Activated T-cell treated with anti-CD3 and anti-CD28 coated beads, Interleukin-2, amount 50 U/mL, for 4 hours (primary cell): ENCODE data around the gene PLCB4. TPM values are rescaled to one million over a fixed set of nuclear protein-coding genes. Genes with fewer than 3 reads are reported as not detected.

Source experiments
- ATAC-seq, 2 donors: fragments of 200-7000 bp; cut with Tn5 transposase; one replicate each; pipeline ENCODE4 v1.10.0; 2021
- DNase-seq: peaks from one replicate; pipeline ENCODE4 v3.0.0-alpha.2; 2020
- H3K27me3 Mint-ChIP-seq: one replicate; pipeline ENCODE4 v1.8.0; 2021; ENCODE audit warnings: low read depth, mixed read lengths
- H3K36me3 Mint-ChIP-seq: one replicate; pipeline ENCODE4 v1.8.0; 2022; ENCODE audit warnings: mixed read lengths; ENCODE audit not compliant: insufficient read depth
- H3K4me1 Mint-ChIP-seq: one replicate; pipeline ENCODE4 v1.8.0; 2021; ENCODE audit warnings: low read depth, mixed read lengths
- H3K4me3 Mint-ChIP-seq: one replicate; pipeline ENCODE4 v1.8.0; 2021; ENCODE audit warnings: mild to moderate bottlenecking, moderate library complexity, mixed read lengths
- H3K9me3 Mint-ChIP-seq: one replicate; pipeline ENCODE4 v1.8.0; 2021; ENCODE audit warnings: mixed read lengths
- total RNA-seq, 3 donors: library from RNA; stranded (reverse); gene quantifications; one replicate each; pipeline ENCODE4 v1.2.1, GENCODE V29; 2021

PLCB4 gene
- total RNA-seq, 3 donors from 2014 or later, result 0.05 TPM; not detected in 1

DNA sequence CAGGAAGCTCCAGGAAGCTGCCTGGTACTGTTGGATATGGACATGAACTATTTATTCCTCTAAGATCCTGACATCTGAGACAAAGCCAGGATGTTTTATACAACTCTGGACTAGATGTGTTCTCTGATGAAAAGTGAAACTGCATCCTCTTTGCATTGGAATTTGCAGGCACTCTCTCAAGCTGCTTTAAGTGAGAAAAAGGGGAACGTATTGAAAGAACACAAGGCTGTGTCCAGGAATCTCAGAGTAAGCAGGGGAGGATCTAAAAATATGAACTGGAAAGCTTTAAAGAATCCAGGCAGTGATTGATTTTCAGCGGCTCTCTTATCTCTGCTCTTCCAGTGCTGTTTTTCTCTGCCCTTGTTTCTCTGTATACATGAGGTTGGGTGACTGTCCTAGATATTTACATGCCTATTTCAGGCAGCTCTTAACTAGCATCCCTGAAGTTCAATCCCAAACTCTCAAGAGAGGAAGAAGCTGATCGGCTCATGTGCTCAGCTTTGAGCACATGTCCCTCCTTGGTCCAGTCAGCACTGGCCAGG, 193.8 kb downstream of the PLCB4 start:
- Mint-ChIP-seq H3K4me1 (no peaks in the 10 kb centered on the region), H3K4me3 (no peak overlapping the region), H3K27me3 (no peaks in the 10 kb centered on the region), H3K36me3 (no peaks in the 10 kb centered on the region), H3K9me3 (no peaks in the 10 kb centered on the region)
- DNase-seq (no peak), ATAC-seq (no peak)

- ATAC-seq (no peak), DNase-seq (no peak)
- H3K4me1 Mint-ChIP-seq, result no peaks in the 10 kb centered on the region
- H3K4me3 Mint-ChIP-seq, result no peak overlapping the region
- no peaks in the 10 kb centered on the region for H3K27me3 Mint-ChIP-seq
- H3K9me3 Mint-ChIP-seq, result no peaks in the 10 kb centered on the region
- no peaks in the 10 kb centered on the region for H3K36me3 Mint-ChIP-seq
These were observed 200.5 kb downstream of the PLCB4 start for GRCh38 chr20:9269280-9269971.

- Mint-ChIP-seq H3K36me3 (no peaks in the 10 kb centered on the region), H3K27me3 (no peaks in the 10 kb centered on the region), H3K4me1 (no peaks in the 10 kb centered on the region), H3K4me3 (no peak overlapping the region), H3K9me3 (peaks cover 3% of the 10 kb centered on the region)
- no peak for ATAC-seq
- DNase-seq, result no peak
These were observed 201.9 kb downstream of the PLCB4 start for GRCh38 chr20:9270831-9271230.

- Mint-ChIP-seq H3K9me3 (peaks cover 9% of the 10 kb centered on the region), H3K4me1 (no peaks in the 10 kb centered on the region), H3K36me3 (no peaks in the 10 kb centered on the region), H3K4me3 (no peak overlapping the region), H3K27me3 (no peaks in the 10 kb centered on the region)
- DNase-seq (no peak), ATAC-seq (no peak)
These were observed 208.1 kb downstream of the PLCB4 start for GRCh38 chr20:9276966-9277468.

DNA sequence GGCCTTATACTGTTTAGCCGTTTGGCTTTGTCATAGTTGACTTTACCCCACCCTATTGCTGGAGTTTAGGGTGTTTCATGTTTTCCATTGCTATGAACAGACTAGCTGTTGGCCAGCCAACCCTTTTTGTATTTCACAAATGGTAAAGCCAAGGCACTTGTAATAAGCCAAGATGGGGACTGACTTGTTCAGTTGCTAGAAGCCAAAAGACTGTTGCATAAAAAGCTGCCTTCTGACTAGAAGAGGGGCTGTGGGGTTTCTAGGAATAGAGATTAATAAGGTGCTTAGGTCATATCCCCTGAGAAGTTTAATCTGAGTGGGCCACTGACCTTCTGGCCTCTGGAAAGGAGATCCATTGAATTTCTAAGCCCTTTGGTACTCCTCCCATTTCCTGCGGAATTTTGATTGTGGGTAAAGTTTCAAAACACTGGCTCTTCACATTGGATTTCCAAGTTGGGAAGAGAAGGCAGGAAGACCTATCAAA, 211.1 kb downstream of the PLCB4 start:
- peaks cover 19% of the 10 kb centered on the region for H3K9me3 Mint-ChIP-seq
- no peaks in the 10 kb centered on the region for H3K27me3 Mint-ChIP-seq
- no peaks in the 10 kb centered on the region for H3K4me1 Mint-ChIP-seq
- DNase-seq (no peak), ATAC-seq (no peak)
- H3K36me3 Mint-ChIP-seq, result no peaks in the 10 kb centered on the region
- H3K4me3 Mint-ChIP-seq, result no peak overlapping the region

- ATAC-seq (no peak), DNase-seq (no peak)
- H3K27me3 Mint-ChIP-seq, result no peaks in the 10 kb centered on the region
- no peaks in the 10 kb centered on the region for H3K4me1 Mint-ChIP-seq
- H3K4me3 Mint-ChIP-seq, result no peak overlapping the region
- H3K9me3 Mint-ChIP-seq, result peaks cover 18% of the 10 kb centered on the region
- H3K36me3 Mint-ChIP-seq, result no peaks in the 10 kb centered on the region
These were observed 211.8 kb downstream of the PLCB4 start for GRCh38 chr20:9280666-9281065.

GRCh38 chr20:9281803-9282202, 212.9 kb downstream of the PLCB4 start:
- Mint-ChIP-seq H3K9me3 (peaks cover 15% of the 10 kb centered on the region), H3K27me3 (no peaks in the 10 kb centered on the region), H3K36me3 (no peaks in the 10 kb centered on the region), H3K4me3 (no peak overlapping the region), H3K4me1 (no peaks in the 10 kb centered on the region)
- ATAC-seq (no peak), DNase-seq (no peak)

DNA sequence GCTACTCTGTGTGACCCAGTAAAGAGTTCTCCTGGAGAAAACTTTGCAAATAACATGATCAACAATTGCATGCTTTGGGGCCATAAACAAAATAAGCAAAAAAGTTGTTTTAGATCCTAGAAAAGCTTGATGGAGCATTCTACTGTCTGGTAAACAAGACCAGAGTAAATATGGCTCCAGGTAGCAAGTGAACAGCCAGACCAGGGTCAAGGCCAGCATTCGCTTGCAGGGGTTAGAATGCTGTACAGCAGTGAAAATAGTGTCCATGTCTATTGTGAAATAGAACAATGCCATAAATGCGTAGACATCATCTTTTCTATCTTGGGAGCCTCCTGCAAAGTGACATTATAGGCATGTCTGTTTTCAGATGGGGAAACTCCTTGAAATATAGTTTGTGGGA, 216.7 kb downstream of the PLCB4 start:
- ATAC-seq, result no peak
- no peaks in the 10 kb centered on the region for H3K4me1 Mint-ChIP-seq
- peaks cover 14% of the 10 kb centered on the region for H3K9me3 Mint-ChIP-seq
- DNase-seq, result no peak
- no peaks in the 10 kb centered on the region for H3K27me3 Mint-ChIP-seq
- no peaks in the 10 kb centered on the region for H3K36me3 Mint-ChIP-seq
- no peak overlapping the region for H3K4me3 Mint-ChIP-seq

DNA sequence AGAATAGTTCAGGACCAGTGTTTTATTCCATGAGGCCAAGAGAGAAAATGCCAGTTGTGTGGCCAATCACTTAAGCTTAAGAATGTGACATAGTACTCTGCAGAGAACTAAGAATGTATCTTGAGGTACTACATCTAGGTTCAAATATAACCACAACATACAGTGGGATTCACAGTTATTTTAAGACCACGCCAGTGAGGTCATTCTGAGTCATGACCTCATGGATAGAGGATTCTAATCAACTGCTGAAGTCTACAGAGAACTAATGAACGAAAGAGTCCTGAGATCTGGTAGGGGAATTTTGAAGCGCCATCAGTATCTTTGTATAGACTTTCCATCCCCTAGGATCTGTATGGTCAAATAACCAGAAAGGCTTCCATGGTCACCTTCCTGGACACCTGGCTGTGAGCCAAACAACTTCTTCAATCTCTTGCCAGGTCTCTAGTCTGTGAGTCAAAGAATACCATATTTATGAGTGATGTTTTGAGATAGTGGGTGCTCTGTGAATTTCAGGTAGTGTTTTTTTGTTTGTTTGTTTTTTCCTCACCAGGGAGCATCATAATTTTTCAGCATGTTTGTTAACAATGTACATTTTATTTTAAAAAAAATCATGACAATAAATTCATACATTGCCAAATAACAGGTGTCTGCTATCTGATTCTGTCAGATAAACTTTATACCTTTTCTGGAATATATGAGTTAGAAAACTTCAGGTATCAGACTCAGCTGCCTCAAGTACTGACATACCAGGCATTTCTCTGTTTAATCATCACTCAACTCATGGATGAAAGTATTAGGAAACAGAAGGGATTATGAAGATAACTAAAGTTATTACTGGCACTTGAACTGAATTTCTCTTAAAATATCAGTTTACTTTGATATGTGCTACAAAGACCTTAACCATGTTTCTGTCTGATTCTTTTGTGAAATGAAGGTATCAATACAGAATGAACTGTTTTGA, 217.9 kb downstream of the PLCB4 start:
- Mint-ChIP-seq H3K9me3 (peaks cover 14% of the 10 kb centered on the region), H3K36me3 (no peaks in the 10 kb centered on the region), H3K4me3 (no peak overlapping the region), H3K4me1 (no peaks in the 10 kb centered on the region), H3K27me3 (no peaks in the 10 kb centered on the region)
- ATAC-seq (no peak), DNase-seq (no peak)

GRCh38 chr20:9287826-9288225, 218.9 kb downstream of the PLCB4 start:
- H3K9me3 Mint-ChIP-seq, result peaks cover 8% of the 10 kb centered on the region
- DNase-seq, result no peak
- H3K27me3 Mint-ChIP-seq, result no peaks in the 10 kb centered on the region
- H3K36me3 Mint-ChIP-seq, result no peaks in the 10 kb centered on the region
- ATAC-seq, result no peak
- H3K4me3 Mint-ChIP-seq, result no peak overlapping the region
- no peaks in the 10 kb centered on the region for H3K4me1 Mint-ChIP-seq

GRCh38 chr20:9290331-9290730, 221.4 kb downstream of the PLCB4 start:
- DNase-seq, result no peak
- Mint-ChIP-seq H3K27me3 (no peaks in the 10 kb centered on the region), H3K4me1 (no peaks in the 10 kb centered on the region), H3K9me3 (peaks cover 3% of the 10 kb centered on the region), H3K4me3 (no peak overlapping the region), H3K36me3 (no peaks in the 10 kb centered on the region)
- ATAC-seq, result no peak

GRCh38 chr20:9293145-9293544, 224.3 kb downstream of the PLCB4 start:
- DNase-seq (no peak), ATAC-seq (no peak)
- H3K27me3 Mint-ChIP-seq, result no peaks in the 10 kb centered on the region
- H3K9me3 Mint-ChIP-seq, result peaks cover 3% of the 10 kb centered on the region
- no peaks in the 10 kb centered on the region for H3K36me3 Mint-ChIP-seq
- H3K4me1 Mint-ChIP-seq, result no peaks in the 10 kb centered on the region
- H3K4me3 Mint-ChIP-seq, result no peak overlapping the region

- no peaks in the 10 kb centered on the region for H3K36me3 Mint-ChIP-seq
- DNase-seq (no peak), ATAC-seq (no peak)
- H3K27me3 Mint-ChIP-seq, result no peaks in the 10 kb centered on the region
- H3K9me3 Mint-ChIP-seq, result no peaks in the 10 kb centered on the region
- H3K4me1 Mint-ChIP-seq, result no peaks in the 10 kb centered on the region
- no peak overlapping the region for H3K4me3 Mint-ChIP-seq
These were observed 225.2 kb downstream of the PLCB4 start for GRCh38 chr20:9294041-9294440.

- H3K4me3 Mint-ChIP-seq, result no peak overlapping the region
- H3K4me1 Mint-ChIP-seq, result no peaks in the 10 kb centered on the region
- no peaks in the 10 kb centered on the region for H3K27me3 Mint-ChIP-seq
- no peaks in the 10 kb centered on the region for H3K9me3 Mint-ChIP-seq
- ATAC-seq, result no peak
- no peak for DNase-seq
- H3K36me3 Mint-ChIP-seq, result no peaks in the 10 kb centered on the region
These were observed 230.0 kb downstream of the PLCB4 start for GRCh38 chr20:9298906-9299305.
